Measurements from ENCODE around the gene STK39. TPM values are rescaled to one million over a fixed set of nuclear protein-coding genes. Genes with fewer than 3 reads are reported as not detected.
A peak's percentile ranks its signal among the peaks of the same experiment; 100 is the strongest.

The STK39 gene
- total and polyA plus RNA-seq, 9 of the 15 experiments (the other 6 are each of a cell fraction or from before 2014, with no cell fraction given), result 0.19 to 0.76 (median 0.51) TPM

DNA sequence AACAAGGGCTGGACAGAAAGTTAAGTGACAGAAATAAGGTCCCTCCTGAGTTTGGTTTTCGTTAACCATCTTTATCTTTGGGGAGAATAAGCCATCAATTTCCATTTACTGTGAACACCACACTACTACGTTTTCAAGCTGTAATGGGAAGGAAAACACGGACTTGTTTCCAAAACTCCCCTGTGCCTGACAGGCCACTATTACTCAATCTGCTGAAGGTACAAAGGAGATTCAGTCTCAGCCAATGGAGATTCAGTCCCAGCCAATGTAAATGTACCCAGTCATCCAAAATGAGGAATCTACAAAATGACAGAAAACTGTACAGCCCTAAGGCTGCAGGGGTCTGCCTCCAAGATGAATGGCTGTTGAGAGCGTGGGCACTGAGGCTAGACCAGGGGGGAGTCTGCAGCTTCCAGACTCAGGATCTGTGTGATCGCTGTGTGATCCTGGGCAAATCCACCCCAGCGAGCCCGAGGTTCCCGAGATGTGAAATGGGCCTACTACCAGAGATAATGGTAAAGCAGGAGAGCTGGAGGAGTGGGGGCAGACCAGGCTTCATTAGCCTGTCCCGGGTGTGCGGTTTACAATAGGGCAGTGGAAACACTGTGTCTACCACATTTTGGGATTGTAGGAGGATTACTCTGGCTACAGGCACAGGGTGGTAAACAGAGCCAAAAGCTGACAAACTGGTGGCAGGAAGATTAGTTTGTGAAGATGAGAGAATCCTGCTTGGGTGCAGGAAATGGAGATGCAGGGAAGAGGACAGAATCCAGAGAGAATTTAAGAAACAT lies 284.8 kb downstream of the STK39 start (continued):
- TF ChIP-seq THAP7 (CRISPR knock-in tag; IDR thresholded peaks at IDR 0.05), result no peak
- TF ChIP-seq HCFC1 (IDR thresholded peaks at IDR 0.05; ENCODE audit: low read depth, low read length), result no peak
- TF ChIP-seq E2F3 (CRISPR knock-in tag; IDR thresholded peaks at IDR 0.05), result 0 out of 2 replicates have a peak, but pooled peaks have one; percentile 38
- no peak for TF ChIP-seq TCF7 (IDR thresholded peaks at IDR 0.05; ENCODE audit: borderline replicate concordance)
- TF ChIP-seq, protein P1, sequence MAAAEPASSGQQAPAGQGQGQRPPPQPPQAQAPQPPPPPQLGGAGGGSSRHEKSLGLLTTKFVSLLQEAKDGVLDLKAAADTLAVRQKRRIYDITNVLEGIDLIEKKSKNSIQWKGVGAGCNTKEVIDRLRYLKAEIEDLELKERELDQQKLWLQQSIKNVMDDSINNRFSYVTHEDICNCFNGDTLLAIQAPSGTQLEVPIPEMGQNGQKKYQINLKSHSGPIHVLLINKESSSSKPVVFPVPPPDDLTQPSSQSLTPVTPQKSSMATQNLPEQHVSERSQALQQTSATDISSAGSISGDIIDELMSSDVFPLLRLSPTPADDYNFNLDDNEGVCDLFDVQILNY (CRISPR knock-in tag; IDR thresholded peaks at IDR 0.05), result no peak
- TF ChIP-seq CREB1 (IDR thresholded peaks at IDR 0.05), result no peak
- TF ChIP-seq CREB1 (CRISPR knock-in tag; IDR thresholded peaks at IDR 0.05), result no peak
- 0 out of 2 replicates have a peak, but pooled peaks have one; percentile 37 for TF ChIP-seq IRF9 (tag; IDR thresholded peaks at IDR 0.05)
- TF ChIP-seq ETS1 (conservative IDR thresholded peaks at IDR 0.05; ENCODE audit: control insufficient read depth, low read depth, low read length), result no peak
- TF ChIP-seq NR4A1 (CRISPR knock-in tag; IDR thresholded peaks at IDR 0.05), result peak; percentile 66; the same call in 1 of the 2 replicates
- TF ChIP-seq NR4A1 (tag; IDR thresholded peaks at IDR 0.05), result no peak
- TF ChIP-seq KAT8 (IDR thresholded peaks at IDR 0.05; ENCODE audit: low read depth), result no peak
- peak; percentile 83 for TF ChIP-seq CEBPB (tag; IDR thresholded peaks at IDR 0.05)
- TF ChIP-seq, protein P2, sequence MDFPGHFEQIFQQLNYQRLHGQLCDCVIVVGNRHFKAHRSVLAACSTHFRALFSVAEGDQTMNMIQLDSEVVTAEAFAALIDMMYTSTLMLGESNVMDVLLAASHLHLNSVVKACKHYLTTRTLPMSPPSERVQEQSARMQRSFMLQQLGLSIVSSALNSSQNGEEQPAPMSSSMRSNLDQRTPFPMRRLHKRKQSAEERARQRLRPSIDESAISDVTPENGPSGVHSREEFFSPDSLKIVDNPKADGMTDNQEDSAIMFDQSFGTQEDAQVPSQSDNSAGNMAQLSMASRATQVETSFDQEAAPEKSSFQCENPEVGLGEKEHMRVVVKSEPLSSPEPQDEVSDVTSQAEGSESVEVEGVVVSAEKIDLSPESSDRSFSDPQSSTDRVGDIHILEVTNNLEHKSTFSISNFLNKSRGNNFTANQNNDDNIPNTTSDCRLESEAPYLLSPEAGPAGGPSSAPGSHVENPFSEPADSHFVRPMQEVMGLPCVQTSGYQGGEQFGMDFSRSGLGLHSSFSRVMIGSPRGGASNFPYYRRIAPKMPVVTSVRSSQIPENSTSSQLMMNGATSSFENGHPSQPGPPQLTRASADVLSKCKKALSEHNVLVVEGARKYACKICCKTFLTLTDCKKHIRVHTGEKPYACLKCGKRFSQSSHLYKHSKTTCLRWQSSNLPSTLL (IDR thresholded peaks at IDR 0.05), result no peak
- no peak for TF ChIP-seq DNMT1 (IDR thresholded peaks at IDR 0.05)
- TF ChIP-seq, protein P3, sequence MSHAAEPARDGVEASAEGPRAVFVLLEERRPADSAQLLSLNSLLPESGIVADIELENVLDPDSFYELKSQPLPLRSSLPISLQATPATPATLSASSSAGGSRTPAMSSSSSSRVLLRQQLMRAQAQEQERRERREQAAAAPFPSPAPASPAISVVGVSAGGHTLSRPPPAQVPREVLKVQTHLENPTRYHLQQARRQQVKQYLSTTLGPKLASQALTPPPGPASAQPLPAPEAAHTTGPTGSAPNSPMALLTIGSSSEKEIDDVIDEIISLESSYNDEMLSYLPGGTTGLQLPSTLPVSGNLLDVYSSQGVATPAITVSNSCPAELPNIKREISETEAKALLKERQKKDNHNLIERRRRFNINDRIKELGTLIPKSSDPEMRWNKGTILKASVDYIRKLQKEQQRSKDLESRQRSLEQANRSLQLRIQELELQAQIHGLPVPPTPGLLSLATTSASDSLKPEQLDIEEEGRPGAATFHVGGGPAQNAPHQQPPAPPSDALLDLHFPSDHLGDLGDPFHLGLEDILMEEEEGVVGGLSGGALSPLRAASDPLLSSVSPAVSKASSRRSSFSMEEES (CRISPR knock-in tag; IDR thresholded peaks at IDR 0.05), result no peak
- no peak for TF ChIP-seq RAD21 (CRISPR knock-in tag; conservative IDR thresholded peaks at IDR 0.05 in 1 of 2, IDR thresholded peaks at IDR 0.05 in 1 of 2)
- TF ChIP-seq DDX20 (tag; IDR thresholded peaks at IDR 0.05; ENCODE audit: low read depth), result no peak

All from K562 (cell line).